ELR (cell line): ENCODE data around the gene LRRC25.

ENCODE experiments used
- DNase-seq: peaks from one replicate; pipeline ENCODE4 v3.0.0-alpha.2; 2015; ENCODE audit warnings: low read depth

LRRC25 gene

GRCh38 chr19:18397242-18398202 lies at the start of gene LRRC25:
TSS of gene LRRC25 (minus strand) at chr19:18397622. CDS start at chr19:18396963, 659 bp downstream.
- no peak for DNase-seq

- no peak for DNase-seq
Measured at GRCh38 chr19:18446811-18447359, 49.5 kb upstream of the LRRC25 start.

GRCh38 chr19:18446145-18446810 lies 48.9 kb upstream of the LRRC25 start:
- DNase-seq = no peak

GRCh38 chr19:18445262-18445948 lies 48.0 kb upstream of the LRRC25 start:
- no peak for DNase-seq

- DNase-seq = no peak
Measured at GRCh38 chr19:18444513-18444912, 47.1 kb upstream of the LRRC25 start.

GRCh38 chr19:18443831-18444230 lies 46.4 kb upstream of the LRRC25 start:
- no peak for DNase-seq

GRCh38 chr19:18443406-18443805 lies 46.0 kb upstream of the LRRC25 start:
- no peak for DNase-seq

GRCh38 chr19:18442941-18443340 lies 45.5 kb upstream of the LRRC25 start:
- DNase-seq = no peak

- no peak for DNase-seq
Measured at GRCh38 chr19:18441804-18442788, 44.7 kb upstream of the LRRC25 start.

GRCh38 chr19:18440936-18441803 lies 43.7 kb upstream of the LRRC25 start:
- no peak for DNase-seq

- DNase-seq = peak; percentile 56
Measured at GRCh38 chr19:18440415-18440877, 43.0 kb upstream of the LRRC25 start.

GRCh38 chr19:18439910-18440237 lies 42.5 kb upstream of the LRRC25 start:
- DNase-seq = no peak

GRCh38 chr19:18439025-18439909 lies 41.8 kb upstream of the LRRC25 start:
- DNase-seq = peak; percentile 52

- no peak for DNase-seq
Measured at GRCh38 chr19:18438331-18439024, 41.1 kb upstream of the LRRC25 start.

- peak; percentile 55 for DNase-seq
Measured at GRCh38 chr19:18437491-18438330, 40.3 kb upstream of the LRRC25 start, which contains the start of gene ISYNA1. TSS of gene ISYNA1 (minus strand) at chr19:18438133. CDS start at chr19:18437979, 154 bp downstream.

GRCh38 chr19:18436671-18437490 lies 39.5 kb upstream of the LRRC25 start:
- peak; percentile 84 for DNase-seq
